Mesenteric fat pad (tissue), 1 donor: ENCODE measurements around the gene C20orf202. TPM values are rescaled to one million over a fixed set of nuclear protein-coding genes. Genes with fewer than 3 reads are reported as not detected.

Experiments used
- DNase-seq: peaks from one replicate; pipeline ENCODE4 v3.0.0-alpha.2; 2020; ENCODE audit warnings: low spot score
- long read RNA-seq: library from polyadenylated mRNA; unstranded; transcript quantifications from one replicate; pipeline ENCODE4 v2.0.0, GENCODE V29; 2020
- total RNA-seq: library from RNA; stranded (reverse); fragmentation: NEBNext Ultra II Directional; extraction: Animal tissue kit (Norgen Biotek cat#: 25700); gene quantifications from one replicate; pipeline ENCODE4 v1.2.1, GENCODE V29; 2021
- donor health status: DM: yes; HTN: yes; CAD: no.

Gene C20orf202
- 0.32 TPM for total RNA-seq
- long read RNA-seq: 0 reads

GRCh38 chr20:1202762-1203504, at the start of gene C20orf202:
Gene C20orf202 (plus strand): TSS chr20:1203454. CDS start chr20:1203586, 132 bp downstream.
- DNase-seq: no peak

- DNase-seq: no peak
These were observed 49.0 kb upstream of the C20orf202 start for GRCh38 chr20:1154226-1154625.

GRCh38 chr20:1154691-1155090, 48.6 kb upstream of the C20orf202 start:
- DNase-seq: no peak

GRCh38 chr20:1155342-1155741, 47.9 kb upstream of the C20orf202 start:
- DNase-seq: no peak

- DNase-seq: no peak
These were observed 42.8 kb upstream of the C20orf202 start for GRCh38 chr20:1160496-1160895.

GRCh38 chr20:1160991-1161390, 42.3 kb upstream of the C20orf202 start:
- no peak for DNase-seq

- DNase-seq: no peak
These were observed 40.1 kb upstream of the C20orf202 start for GRCh38 chr20:1163105-1163504.

- DNase-seq: no peak
These were observed 39.6 kb upstream of the C20orf202 start for GRCh38 chr20:1163653-1164052.

GRCh38 chr20:1164871-1165270, 38.4 kb upstream of the C20orf202 start:
- DNase-seq: no peak

GRCh38 chr20:1165521-1165920, 37.7 kb upstream of the C20orf202 start:
- no peak for DNase-seq

GRCh38 chr20:1165941-1166340, 37.3 kb upstream of the C20orf202 start:
- DNase-seq: no peak

- DNase-seq: no peak
These were observed 36.1 kb upstream of the C20orf202 start for GRCh38 chr20:1166948-1167720.

GRCh38 chr20:1169224-1169623, 34.0 kb upstream of the C20orf202 start:
- no peak for DNase-seq

GRCh38 chr20:1171461-1172093, 31.7 kb upstream of the C20orf202 start:
- DNase-seq: no peak

- DNase-seq: no peak
These were observed 29.6 kb upstream of the C20orf202 start for GRCh38 chr20:1173698-1174097.

- DNase-seq: no peak
These were observed 28.5 kb upstream of the C20orf202 start for GRCh38 chr20:1174787-1175186.

GRCh38 chr20:1177680-1178079, 25.6 kb upstream of the C20orf202 start:
- DNase-seq: no peak

- no peak for DNase-seq
These were observed 25.2 kb upstream of the C20orf202 start for GRCh38 chr20:1178103-1178502.

- DNase-seq: no peak
These were observed 24.6 kb upstream of the C20orf202 start for GRCh38 chr20:1178623-1179022.

- DNase-seq: no peak
These were observed 22.3 kb upstream of the C20orf202 start for GRCh38 chr20:1180949-1181348.

- no peak for DNase-seq
These were observed 21.1 kb upstream of the C20orf202 start for GRCh38 chr20:1182106-1182505.

- DNase-seq: no peak
These were observed 20.1 kb upstream of the C20orf202 start for GRCh38 chr20:1183153-1183552.
